Activated T-cell treated with anti-CD3 and anti-CD28 coated beads, Interleukin-2, amount 50 U/mL, for 72 hours (primary cell): ENCODE results near the gene CORT. TPM values are rescaled to one million over a fixed set of nuclear protein-coding genes. Genes with fewer than 3 reads are reported as not detected.
A peak's percentile ranks its signal among the peaks of the same experiment; 100 is the strongest.
"Not testable (repeated sequence)": the region's sequence is repeated elsewhere in the genome, so short reads cannot be mapped to it uniquely, and the experiment has no call there.

Experiments used
- ATAC-seq, 2 donors: fragments of 150-1000 bp; cut with Tn5 transposase; replicated peaks in 1 of 2; 2 replicates each; pipeline ENCODE4 v1.10.0; 2021; ENCODE audit warnings: moderate library complexity in 2 of 2, mild to moderate bottlenecking in 1 of 2
- DNase-seq, 2 donors: peaks; one replicate each; pipeline ENCODE4 v3.0.0; 2021 to 2022; ENCODE audit warnings: mixed read lengths in 1 of 2
- H3K27ac Mint-ChIP-seq: one replicate; pipeline ENCODE4 v1.8.0; 2022; ENCODE audit warnings: mild to moderate bottlenecking, moderate library complexity, mixed read lengths
- H3K27me3 Mint-ChIP-seq: one replicate; pipeline ENCODE4 v1.8.0; 2022; ENCODE audit warnings: low read depth, mixed read lengths
- H3K36me3 Mint-ChIP-seq, 2 donors: one replicate each; pipeline ENCODE4 v1.8.0; 2022; ENCODE audit warnings: mixed read lengths in 2 of 2, mild to moderate bottlenecking in 1 of 2; ENCODE audit not compliant: insufficient read depth in 2 of 2
- H3K4me1 Mint-ChIP-seq: one replicate; pipeline ENCODE4 v1.8.0; 2022; ENCODE audit warnings: low read depth, mixed read lengths
- H3K4me3 Mint-ChIP-seq, 2 donors: one replicate each; pipeline ENCODE4 v1.8.0; 2022; ENCODE audit warnings: mild to moderate bottlenecking in 2 of 2, mixed read lengths in 2 of 2, moderate library complexity in 2 of 2
- H3K9me3 Mint-ChIP-seq, 2 donors: one replicate each; pipeline ENCODE4 v1.8.0; 2022; ENCODE audit warnings: mixed read lengths in 2 of 2
- total RNA-seq, 2 donors: library from RNA; stranded (reverse); gene quantifications; one replicate each; pipeline ENCODE4 v1.2.3, GENCODE V29; 2022

Gene CORT
- total RNA-seq, 2 donors from 2014 or later, result 0.69 TPM; not detected in 1

DNA sequence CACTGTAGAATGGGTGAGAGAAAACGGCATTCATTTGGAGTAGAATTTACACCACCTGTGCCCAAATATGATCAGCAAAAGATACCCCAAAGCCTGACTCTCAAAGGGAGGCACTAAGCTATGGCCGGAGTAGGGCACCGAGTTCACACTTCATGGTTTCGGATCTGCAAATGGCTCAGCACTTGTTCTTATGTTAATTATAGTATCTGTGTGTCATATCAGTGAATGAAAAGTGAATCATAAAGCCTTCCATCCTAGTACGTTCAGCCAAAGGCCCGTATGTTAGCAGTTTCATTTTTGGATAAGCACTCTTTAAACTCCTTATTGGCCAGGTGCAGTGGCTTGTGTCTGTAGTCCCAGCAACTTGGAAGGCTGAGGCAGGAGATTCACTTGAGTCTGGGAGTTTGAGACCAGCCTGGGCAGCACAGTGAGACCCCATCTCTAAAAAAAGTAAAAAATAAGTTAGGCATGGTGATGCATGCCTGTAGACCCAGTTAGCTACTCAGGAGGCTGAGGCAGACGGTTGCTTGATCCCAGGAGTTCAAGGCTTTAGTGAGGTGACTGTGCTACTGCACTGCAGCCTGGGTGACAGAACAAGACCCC lies 4.9 kb upstream of the CORT start:
- DNase-seq, result no peak
- Mint-ChIP-seq H3K27ac (no peak overlapping the region), H3K27me3 (no peaks in the 10 kb centered on the region), H3K9me3 (no peaks in the 10 kb centered on the region), H3K4me3 (no peak overlapping the region), H3K4me1 (no peaks in the 10 kb centered on the region), H3K36me3 (no peaks in the 10 kb centered on the region)
- ATAC-seq, result peak; percentile 44 to 76

- no peaks in the 10 kb centered on the region for H3K27me3 Mint-ChIP-seq
- H3K9me3 Mint-ChIP-seq, result no peaks in the 10 kb centered on the region
- DNase-seq (no peak), ATAC-seq (no peak)
- H3K36me3 Mint-ChIP-seq, result no peaks in the 10 kb centered on the region
- H3K4me3 Mint-ChIP-seq, result no peak overlapping the region
- no peaks in the 10 kb centered on the region for H3K4me1 Mint-ChIP-seq
- H3K27ac Mint-ChIP-seq, result no peak overlapping the region
These were observed 2.9 kb upstream of the CORT start for GRCh38 chr1:10446790-10447422.

- H3K9me3 Mint-ChIP-seq, result no peaks in the 10 kb centered on the region
- H3K27me3 Mint-ChIP-seq, result no peaks in the 10 kb centered on the region
- no peak for DNase-seq
- H3K36me3 Mint-ChIP-seq, result peaks cover 0 to 3% of the 10 kb centered on the region in 2 donors
- H3K4me3 Mint-ChIP-seq, result no peak overlapping the region
- no peak overlapping the region for H3K27ac Mint-ChIP-seq
- ATAC-seq, result no peak
- no peaks in the 10 kb centered on the region for H3K4me1 Mint-ChIP-seq
These were observed 454 bp downstream of the CORT start for GRCh38 chr1:10450156-10450814.

- no peak overlapping the region for H3K27ac Mint-ChIP-seq
- no peaks in the 10 kb centered on the region for H3K27me3 Mint-ChIP-seq
- H3K9me3 Mint-ChIP-seq, result no peaks in the 10 kb centered on the region
- DNase-seq (no peak), ATAC-seq (no peak)
- peaks cover 0 to 5% of the 10 kb centered on the region in 2 donors for H3K36me3 Mint-ChIP-seq
- no peak overlapping the region for H3K4me3 Mint-ChIP-seq
- no peaks in the 10 kb centered on the region for H3K4me1 Mint-ChIP-seq
These were observed 1.0 kb downstream of the CORT start for GRCh38 chr1:10450836-10451235.

DNA sequence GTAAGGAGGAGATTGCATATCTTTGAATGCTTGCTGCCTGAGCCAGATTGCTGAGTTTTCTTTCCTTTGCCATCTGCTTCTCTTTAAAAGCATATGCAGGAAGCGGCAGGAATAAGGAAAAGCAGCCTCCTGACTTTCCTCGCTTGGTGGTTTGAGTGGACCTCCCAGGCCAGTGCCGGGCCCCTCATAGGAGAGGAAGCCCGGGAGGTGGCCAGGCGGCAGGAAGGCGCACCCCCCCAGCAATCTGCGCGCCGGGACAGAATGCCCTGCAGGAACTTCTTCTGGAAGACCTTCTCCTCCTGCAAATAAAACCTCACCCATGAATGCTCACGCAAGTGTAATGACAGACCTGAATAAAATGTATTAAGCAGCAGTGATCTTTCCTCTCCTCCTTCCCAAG lies 1.5 kb downstream of the CORT start:
- H3K36me3 Mint-ChIP-seq, result peaks cover 0 to 9% of the 10 kb centered on the region in 2 donors
- no peaks in the 10 kb centered on the region for H3K27me3 Mint-ChIP-seq

DNA sequence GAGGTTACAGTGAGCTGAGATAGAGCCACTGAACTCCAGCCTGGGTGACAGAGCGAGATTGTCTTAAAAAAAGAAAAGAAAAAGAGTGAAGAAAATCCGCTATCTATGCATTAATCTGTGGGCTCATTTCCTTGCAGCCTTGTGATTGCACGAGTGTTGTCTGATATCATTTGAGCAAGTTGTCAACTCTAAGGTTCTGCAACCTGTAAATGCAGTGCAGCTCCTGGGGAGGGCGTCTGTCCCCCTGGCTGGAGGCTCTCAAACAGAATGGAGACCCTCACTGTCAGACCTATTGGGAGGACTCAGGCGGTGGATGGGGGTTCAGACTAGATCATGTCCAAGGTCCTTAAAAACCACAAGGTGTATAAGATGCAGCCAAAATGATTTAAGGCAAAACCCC lies 6.2 kb downstream of the CORT start:
- H3K4me1 Mint-ChIP-seq, result no peaks in the 10 kb centered on the region
- no peaks in the 10 kb centered on the region for H3K9me3 Mint-ChIP-seq
- ATAC-seq (no peak), DNase-seq (no peak)
- no peaks in the 10 kb centered on the region for H3K27me3 Mint-ChIP-seq
- no peak overlapping the region for H3K4me3 Mint-ChIP-seq
- H3K36me3 Mint-ChIP-seq, result peaks cover 0 to 9% of the 10 kb centered on the region in 2 donors
- no peak overlapping the region for H3K27ac Mint-ChIP-seq

More for the DNA sequence above, 1.5 kb downstream of the CORT start:
- Mint-ChIP-seq H3K4me1 (no peaks in the 10 kb centered on the region), H3K27ac (no peak overlapping the region), H3K9me3 (no peaks in the 10 kb centered on the region), H3K4me3 (no peak overlapping the region)
- no peak for DNase-seq
- no peak for ATAC-seq

GRCh38 chr1:10456661-10457060 lies 6.8 kb downstream of the CORT start:
- no peak overlapping the region for H3K4me3 Mint-ChIP-seq
- no peak for ATAC-seq

DNA sequence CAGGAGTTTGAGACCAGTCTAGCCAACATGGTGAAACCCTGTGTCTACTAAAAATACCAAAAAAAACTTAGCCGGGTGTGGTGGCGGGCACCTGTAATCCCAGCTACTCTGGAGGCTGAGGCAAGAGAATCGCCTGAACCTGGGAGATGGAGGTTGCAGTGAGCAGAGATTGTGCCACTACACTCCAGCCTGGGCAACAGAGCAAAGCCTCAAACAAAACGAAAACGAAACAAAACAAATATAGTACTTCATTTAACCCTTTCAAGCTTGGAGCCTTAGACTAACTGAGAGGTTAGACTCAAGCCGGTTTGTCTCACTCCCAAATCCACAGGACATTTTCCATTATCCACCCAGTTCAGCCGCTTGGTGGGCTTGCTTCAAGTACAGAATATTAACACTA lies 7.6 kb downstream of the CORT start:
- not testable (repeated sequence) for H3K27ac Mint-ChIP-seq, H3K27me3 Mint-ChIP-seq, H3K9me3 Mint-ChIP-seq, ATAC-seq, H3K4me1 Mint-ChIP-seq, DNase-seq, H3K4me3 Mint-ChIP-seq
- H3K36me3 Mint-ChIP-seq, result peaks cover 0 to 17% of the 10 kb centered on the region in 2 donors

More at GRCh38 chr1:10456661-10457060, 6.8 kb downstream of the CORT start:
- DNase-seq, result no peak
- H3K36me3 Mint-ChIP-seq, result peaks cover 0 to 12% of the 10 kb centered on the region in 2 donors
- H3K9me3 Mint-ChIP-seq, result no peaks in the 10 kb centered on the region
- no peaks in the 10 kb centered on the region for H3K4me1 Mint-ChIP-seq
- no peaks in the 10 kb centered on the region for H3K27me3 Mint-ChIP-seq
- H3K27ac Mint-ChIP-seq, result no peak overlapping the region

- H3K4me1 Mint-ChIP-seq, result no peaks in the 10 kb centered on the region
- H3K36me3 Mint-ChIP-seq, result peaks cover 0 to 19% of the 10 kb centered on the region in 2 donors
- no peak overlapping the region for H3K4me3 Mint-ChIP-seq
- no peaks in the 10 kb centered on the region for H3K9me3 Mint-ChIP-seq
- no peak overlapping the region for H3K27ac Mint-ChIP-seq
- DNase-seq (no peak), ATAC-seq (no peak)
- no peaks in the 10 kb centered on the region for H3K27me3 Mint-ChIP-seq
These were observed 8.0 kb downstream of the CORT start for GRCh38 chr1:10457875-10458274.

DNA sequence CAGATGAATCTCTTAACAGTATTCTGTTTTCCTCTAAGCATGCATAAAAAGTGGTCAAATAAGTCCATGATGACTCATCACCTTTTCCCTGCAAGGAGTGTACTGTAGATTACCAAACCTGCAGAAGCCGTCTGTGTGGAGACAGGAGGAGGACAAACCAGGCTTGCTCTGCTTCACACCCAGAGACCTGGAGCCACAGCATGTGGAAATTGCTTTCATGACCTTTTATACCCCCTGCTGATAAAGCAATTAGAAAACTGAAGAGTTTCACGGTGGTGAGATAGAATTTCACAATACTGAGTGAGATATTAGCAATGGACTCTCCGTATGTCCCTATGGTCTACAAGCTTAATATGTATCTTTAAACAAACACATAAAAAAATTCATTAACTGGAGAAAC lies 9.4 kb downstream of the CORT start:
- Mint-ChIP-seq H3K27ac (no peak overlapping the region), H3K4me3 (no peak overlapping the region), H3K4me1 (no peaks in the 10 kb centered on the region), H3K27me3 (no peaks in the 10 kb centered on the region), H3K9me3 (no peaks in the 10 kb centered on the region), H3K36me3 (peaks cover 0 to 19% of the 10 kb centered on the region in 2 donors)
- DNase-seq (no peak), ATAC-seq (no peak)

- H3K27ac Mint-ChIP-seq, result no peak overlapping the region
- ATAC-seq, result no peak
- H3K9me3 Mint-ChIP-seq, result no peaks in the 10 kb centered on the region
- no peak for DNase-seq
- H3K4me1 Mint-ChIP-seq, result peaks cover 14% of the 10 kb centered on the region
- no peaks in the 10 kb centered on the region for H3K27me3 Mint-ChIP-seq
- H3K36me3 Mint-ChIP-seq, result peaks cover 3 to 13% of the 10 kb centered on the region in 2 donors
- H3K4me3 Mint-ChIP-seq, result no peak overlapping the region
These were observed 17.2 kb downstream of the CORT start for GRCh38 chr1:10467078-10467477.

- H3K27me3 Mint-ChIP-seq, result no peaks in the 10 kb centered on the region
- no peak overlapping the region for H3K4me3 Mint-ChIP-seq
- DNase-seq (no peak), ATAC-seq (no peak)
- peaks cover 5 to 14% of the 10 kb centered on the region in 2 donors for H3K36me3 Mint-ChIP-seq
- no peak overlapping the region for H3K27ac Mint-ChIP-seq
- peaks cover 38% of the 10 kb centered on the region for H3K4me1 Mint-ChIP-seq
- H3K9me3 Mint-ChIP-seq, result no peaks in the 10 kb centered on the region
These were observed 20.2 kb downstream of the CORT start for GRCh38 chr1:10470043-10470442.

DNA sequence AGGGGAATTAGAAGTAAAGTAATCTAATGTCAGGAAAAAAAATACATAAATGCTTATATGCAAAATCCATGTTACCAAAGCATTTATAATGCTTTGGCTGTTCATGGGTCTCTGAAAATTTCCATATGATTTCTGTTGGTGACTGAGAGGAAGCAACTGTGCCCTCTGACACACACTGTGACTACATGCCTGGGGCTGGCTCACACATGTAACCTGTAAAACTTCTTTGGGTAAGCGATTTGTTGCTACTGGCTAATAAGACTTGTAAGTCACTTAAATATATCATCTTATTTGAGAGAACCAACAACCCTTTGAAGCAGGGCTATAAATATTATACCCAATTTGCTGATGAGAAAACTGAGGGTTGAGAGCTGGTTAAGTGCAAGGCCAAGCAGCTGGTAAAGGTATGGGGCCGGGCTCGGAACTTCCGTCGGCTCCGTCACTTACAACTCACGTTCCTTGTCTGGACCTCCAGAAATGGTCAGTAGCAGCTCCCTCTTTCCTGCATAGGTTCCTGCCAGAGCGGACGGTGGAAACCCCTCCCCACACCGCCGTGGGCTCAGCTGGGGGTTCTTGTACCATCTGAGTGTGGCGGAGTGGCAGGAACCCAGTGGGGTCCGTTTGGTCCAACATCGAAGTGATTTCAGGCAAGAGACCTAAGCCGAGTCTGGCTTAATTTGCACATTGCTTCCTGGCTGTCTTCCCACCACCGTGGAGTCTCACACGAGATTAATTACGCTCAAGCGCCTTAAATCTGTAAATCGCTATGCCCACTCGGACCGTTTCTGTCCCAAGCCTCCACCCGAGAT lies 21.8 kb downstream of the CORT start:
- no peak for DNase-seq
- H3K9me3 Mint-ChIP-seq, result no peaks in the 10 kb centered on the region
- peaks cover 8 to 14% of the 10 kb centered on the region in 2 donors for H3K36me3 Mint-ChIP-seq
- ATAC-seq, result no peak
- H3K4me1 Mint-ChIP-seq, result peaks cover 50% of the 10 kb centered on the region
- H3K27ac Mint-ChIP-seq, result peak overlapping the region; percentile 97
- H3K4me3 Mint-ChIP-seq, result peak overlapping the region; percentile 99
- no peaks in the 10 kb centered on the region for H3K27me3 Mint-ChIP-seq
